Panc1 (cell line): ENCODE measurements around the gene FGGY. TPM values are rescaled to one million over a fixed set of nuclear protein-coding genes. Genes with fewer than 3 reads are reported as not detected.

ENCODE experiments used
- ATAC-seq: fragments of 200-7000 bp; cut with Tn5 transposase; 2 replicates; pipeline ENCODE4 v1.9.1; 2020; ENCODE audit warnings: mild to moderate bottlenecking, moderate library complexity
- BruUV-seq: library from RNA; stranded (reverse); fragments of 400-500 nt; replicated peaks from 2 replicates; lab custom pipeline; 2021; lab: Mats Ljungman, UMichigan
- CTCF ChIA-PET: fragments of 300-600 bp; sonication (Branson Sonifier 250); formaldehyde crosslinking; loops from one replicate; lab custom pipeline; 2022; ENCODE audit warnings: antibody characterized with exemption; lab: Charles Lee
- POLR2A ChIA-PET: fragments of 300-600 bp; sonication (Branson Sonifier 250); formaldehyde crosslinking; loops from one replicate; lab custom pipeline; 2022; ENCODE audit warnings: antibody characterized with exemption; lab: Charles Lee
- DNase-seq: peaks from one replicate; pipeline ENCODE4 v3.0.0-alpha.2; 2010; ENCODE audit warnings: low read depth, low spot score
- H3K27ac ChIP-seq: 2 replicates; pipeline ENCODE4 v1.5.1; 2011; ENCODE audit warnings: mild to moderate bottlenecking, low read length, inconsistent platforms
- H3K27me3 ChIP-seq: fragments of 200-500 bp; sonication (Bioruptor generic); 2 replicates; pipeline ENCODE4 v1.6.0; 2014; ENCODE audit warnings: low read length, inconsistent platforms; ENCODE audit not compliant: control insufficient read depth, insufficient read depth
- H3K36me3 ChIP-seq: fragments of 200-500 bp; sonication (Bioruptor generic); 2 replicates; pipeline ENCODE4 v1.5.1; 2014; ENCODE audit warnings: inconsistent platforms, mild to moderate bottlenecking, low read length, moderate library complexity; ENCODE audit not compliant: control insufficient read depth, insufficient read depth
- H3K4me1 ChIP-seq: 2 replicates; pipeline ENCODE4 v1.5.1; 2011; ENCODE audit warnings: inconsistent platforms, mild to moderate bottlenecking, low read length, moderate library complexity; ENCODE audit not compliant: control insufficient read depth, insufficient read depth
- H3K4me3 ChIP-seq, 2 experiments: 2 replicates each; pipeline ENCODE4 v1.5.1; 2011 to 2012; ENCODE audit warnings: low read depth in 2 of 2, low read length in 2 of 2, mild to moderate bottlenecking in 2 of 2, inconsistent platforms in 1 of 2, moderate library complexity in 1 of 2
- H3K9me3 ChIP-seq: fragments of 200-500 bp; sonication (Bioruptor generic); 2 replicates; pipeline ENCODE4 v1.5.1; 2014; ENCODE audit warnings: low read depth, mild to moderate bottlenecking, inconsistent platforms, low read length, moderate library complexity; ENCODE audit not compliant: control insufficient read depth, insufficient read depth
- CTCF ChIP-seq: fragments of 450-650 bp; IDR thresholded peaks from 2 replicates; pipeline ENCODE4 v1.5.1; 2017; ENCODE audit warnings: mild to moderate bottlenecking
- POLR2AphosphoS5 ChIP-seq: IDR thresholded peaks from 2 replicates; pipeline ENCODE4 v1.6.1; 2012; ENCODE audit warnings: mild to moderate bottlenecking, low read depth, low read length, moderate library complexity
- SIN3A ChIP-seq: IDR thresholded peaks from 2 replicates; pipeline ENCODE4 v1.6.1; 2012; ENCODE audit warnings: low read depth, mild to moderate bottlenecking, low read length, moderate library complexity, borderline replicate concordance; ENCODE audit not compliant: insufficient read depth
- TCF7L2 ChIP-seq: IDR thresholded peaks from 2 replicates; pipeline ENCODE4 v1.6.1; 2011; ENCODE audit warnings: mild to moderate bottlenecking, low read depth, low read length, inconsistent platforms
- in situ Hi-C: cut with HindIII; loops from 2 replicates; pipeline ENCODE4 v1.10.0; 2016; ENCODE audit warnings: low sequenced_read_pairs, low pct_unique_long_range_greater_than_20kb
- intact Hi-C: fragments of 100-400 bp; cut with micrococcal nuclease; formaldehyde crosslinking; loops from one replicate; pipeline ENCODE4 v1.10.0; 2022; ENCODE audit not compliant: unreplicated experiment
- total RNA-seq: library from RNA; stranded (reverse); gene quantifications from one replicate; pipeline ENCODE4 v1.2.1, GENCODE V29; 2021; ENCODE audit not compliant: unreplicated experiment
- TF ChIP-seq, protein P1 (sequence below), 2 experiments: IDR thresholded peaks; 2 replicates each; pipeline ENCODE4 v1.6.1; 2011 to 2012; ENCODE audit warnings: low read depth in 2 of 2, control low read depth in 1 of 2, low read length in 1 of 2, mild to moderate bottlenecking in 1 of 2, moderate library complexity in 1 of 2; ENCODE audit not compliant: insufficient read depth in 1 of 2

Gene FGGY
- total RNA-seq, 1 experiment from 2014 or later = 15.5 TPM

- Histone ChIP-seq H3K27me3 (no peaks in the 10 kb centered on the region), H3K4me1 (no peaks in the 10 kb centered on the region), H3K4me3 (no peak overlapping the region), H3K27ac (no peak overlapping the region), H3K36me3 (no peaks in the 10 kb centered on the region), H3K9me3 (no peaks in the 10 kb centered on the region)
- no TSS peak for BruUV-seq
- ATAC-seq (no peak), DNase-seq (no peak)
- CTCF ChIA-PET = no interaction called here
- POLR2A ChIA-PET = no interaction called here
- in situ Hi-C loops (no loop called here), intact Hi-C loops (no loop called here)
- TF ChIP-seq POLR2AphosphoS5 = no peak
- TF ChIP-seq SIN3A = no peak
Measured at GRCh38 chr1:59639266-59639665, 342.4 kb downstream of the FGGY start.

DNA sequence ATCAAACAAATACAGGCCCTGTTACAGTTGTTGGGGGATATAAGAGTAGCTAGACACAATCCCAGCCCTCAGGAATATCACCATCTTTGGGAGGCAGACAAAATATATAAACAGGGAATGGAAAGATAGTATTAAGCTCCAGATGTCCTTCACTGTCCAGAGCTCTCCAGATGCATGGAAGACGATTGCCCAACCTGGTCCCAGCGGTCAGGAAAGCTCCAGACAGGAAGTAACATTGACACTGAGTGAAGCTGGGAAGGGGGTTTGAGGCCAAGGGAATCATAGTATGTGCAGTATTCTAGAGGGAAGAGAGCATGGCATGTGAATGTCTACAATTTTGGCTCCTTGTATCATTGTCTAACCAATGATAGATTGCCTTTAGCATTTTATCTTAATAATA, 344.0 kb downstream of the FGGY start:
- POLR2A ChIA-PET = no interaction called here

More for the DNA sequence above, 344.0 kb downstream of the FGGY start:
- Histone ChIP-seq H3K4me1 (no peaks in the 10 kb centered on the region), H3K9me3 (no peaks in the 10 kb centered on the region), H3K4me3 (no peak overlapping the region), H3K36me3 (no peaks in the 10 kb centered on the region), H3K27ac (no peak overlapping the region), H3K27me3 (no peaks in the 10 kb centered on the region)
- intact Hi-C loops (no loop called here), in situ Hi-C loops (no loop called here)
- no TSS peak for BruUV-seq
- no peak for TF ChIP-seq TCF7L2
- TF ChIP-seq CTCF = no peak
- TF ChIP-seq POLR2AphosphoS5 = no peak
- TF ChIP-seq SIN3A = no peak
- TF ChIP-seq, protein P1, sequence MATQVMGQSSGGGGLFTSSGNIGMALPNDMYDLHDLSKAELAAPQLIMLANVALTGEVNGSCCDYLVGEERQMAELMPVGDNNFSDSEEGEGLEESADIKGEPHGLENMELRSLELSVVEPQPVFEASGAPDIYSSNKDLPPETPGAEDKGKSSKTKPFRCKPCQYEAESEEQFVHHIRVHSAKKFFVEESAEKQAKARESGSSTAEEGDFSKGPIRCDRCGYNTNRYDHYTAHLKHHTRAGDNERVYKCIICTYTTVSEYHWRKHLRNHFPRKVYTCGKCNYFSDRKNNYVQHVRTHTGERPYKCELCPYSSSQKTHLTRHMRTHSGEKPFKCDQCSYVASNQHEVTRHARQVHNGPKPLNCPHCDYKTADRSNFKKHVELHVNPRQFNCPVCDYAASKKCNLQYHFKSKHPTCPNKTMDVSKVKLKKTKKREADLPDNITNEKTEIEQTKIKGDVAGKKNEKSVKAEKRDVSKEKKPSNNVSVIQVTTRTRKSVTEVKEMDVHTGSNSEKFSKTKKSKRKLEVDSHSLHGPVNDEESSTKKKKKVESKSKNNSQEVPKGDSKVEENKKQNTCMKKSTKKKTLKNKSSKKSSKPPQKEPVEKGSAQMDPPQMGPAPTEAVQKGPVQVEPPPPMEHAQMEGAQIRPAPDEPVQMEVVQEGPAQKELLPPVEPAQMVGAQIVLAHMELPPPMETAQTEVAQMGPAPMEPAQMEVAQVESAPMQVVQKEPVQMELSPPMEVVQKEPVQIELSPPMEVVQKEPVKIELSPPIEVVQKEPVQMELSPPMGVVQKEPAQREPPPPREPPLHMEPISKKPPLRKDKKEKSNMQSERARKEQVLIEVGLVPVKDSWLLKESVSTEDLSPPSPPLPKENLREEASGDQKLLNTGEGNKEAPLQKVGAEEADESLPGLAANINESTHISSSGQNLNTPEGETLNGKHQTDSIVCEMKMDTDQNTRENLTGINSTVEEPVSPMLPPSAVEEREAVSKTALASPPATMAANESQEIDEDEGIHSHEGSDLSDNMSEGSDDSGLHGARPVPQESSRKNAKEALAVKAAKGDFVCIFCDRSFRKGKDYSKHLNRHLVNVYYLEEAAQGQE (IDR thresholded peaks at IDR 0.05; ENCODE audit: insufficient read depth in 1 of 2, low read depth in 2 of 2, low read length in 1 of 2) = no peak
- no peak for DNase-seq
- no peak for ATAC-seq
- CTCF ChIA-PET = no interaction called here
